ENCODE results near the gene ACE. TPM values are rescaled to one million over a fixed set of nuclear protein-coding genes. Genes with fewer than 3 reads are reported as not detected.

The ACE gene
- total and polyA plus RNA-seq, 2 experiments from 2014 or later: 0.82 to 9.1 TPM

- TF ChIP-seq, protein P1, sequence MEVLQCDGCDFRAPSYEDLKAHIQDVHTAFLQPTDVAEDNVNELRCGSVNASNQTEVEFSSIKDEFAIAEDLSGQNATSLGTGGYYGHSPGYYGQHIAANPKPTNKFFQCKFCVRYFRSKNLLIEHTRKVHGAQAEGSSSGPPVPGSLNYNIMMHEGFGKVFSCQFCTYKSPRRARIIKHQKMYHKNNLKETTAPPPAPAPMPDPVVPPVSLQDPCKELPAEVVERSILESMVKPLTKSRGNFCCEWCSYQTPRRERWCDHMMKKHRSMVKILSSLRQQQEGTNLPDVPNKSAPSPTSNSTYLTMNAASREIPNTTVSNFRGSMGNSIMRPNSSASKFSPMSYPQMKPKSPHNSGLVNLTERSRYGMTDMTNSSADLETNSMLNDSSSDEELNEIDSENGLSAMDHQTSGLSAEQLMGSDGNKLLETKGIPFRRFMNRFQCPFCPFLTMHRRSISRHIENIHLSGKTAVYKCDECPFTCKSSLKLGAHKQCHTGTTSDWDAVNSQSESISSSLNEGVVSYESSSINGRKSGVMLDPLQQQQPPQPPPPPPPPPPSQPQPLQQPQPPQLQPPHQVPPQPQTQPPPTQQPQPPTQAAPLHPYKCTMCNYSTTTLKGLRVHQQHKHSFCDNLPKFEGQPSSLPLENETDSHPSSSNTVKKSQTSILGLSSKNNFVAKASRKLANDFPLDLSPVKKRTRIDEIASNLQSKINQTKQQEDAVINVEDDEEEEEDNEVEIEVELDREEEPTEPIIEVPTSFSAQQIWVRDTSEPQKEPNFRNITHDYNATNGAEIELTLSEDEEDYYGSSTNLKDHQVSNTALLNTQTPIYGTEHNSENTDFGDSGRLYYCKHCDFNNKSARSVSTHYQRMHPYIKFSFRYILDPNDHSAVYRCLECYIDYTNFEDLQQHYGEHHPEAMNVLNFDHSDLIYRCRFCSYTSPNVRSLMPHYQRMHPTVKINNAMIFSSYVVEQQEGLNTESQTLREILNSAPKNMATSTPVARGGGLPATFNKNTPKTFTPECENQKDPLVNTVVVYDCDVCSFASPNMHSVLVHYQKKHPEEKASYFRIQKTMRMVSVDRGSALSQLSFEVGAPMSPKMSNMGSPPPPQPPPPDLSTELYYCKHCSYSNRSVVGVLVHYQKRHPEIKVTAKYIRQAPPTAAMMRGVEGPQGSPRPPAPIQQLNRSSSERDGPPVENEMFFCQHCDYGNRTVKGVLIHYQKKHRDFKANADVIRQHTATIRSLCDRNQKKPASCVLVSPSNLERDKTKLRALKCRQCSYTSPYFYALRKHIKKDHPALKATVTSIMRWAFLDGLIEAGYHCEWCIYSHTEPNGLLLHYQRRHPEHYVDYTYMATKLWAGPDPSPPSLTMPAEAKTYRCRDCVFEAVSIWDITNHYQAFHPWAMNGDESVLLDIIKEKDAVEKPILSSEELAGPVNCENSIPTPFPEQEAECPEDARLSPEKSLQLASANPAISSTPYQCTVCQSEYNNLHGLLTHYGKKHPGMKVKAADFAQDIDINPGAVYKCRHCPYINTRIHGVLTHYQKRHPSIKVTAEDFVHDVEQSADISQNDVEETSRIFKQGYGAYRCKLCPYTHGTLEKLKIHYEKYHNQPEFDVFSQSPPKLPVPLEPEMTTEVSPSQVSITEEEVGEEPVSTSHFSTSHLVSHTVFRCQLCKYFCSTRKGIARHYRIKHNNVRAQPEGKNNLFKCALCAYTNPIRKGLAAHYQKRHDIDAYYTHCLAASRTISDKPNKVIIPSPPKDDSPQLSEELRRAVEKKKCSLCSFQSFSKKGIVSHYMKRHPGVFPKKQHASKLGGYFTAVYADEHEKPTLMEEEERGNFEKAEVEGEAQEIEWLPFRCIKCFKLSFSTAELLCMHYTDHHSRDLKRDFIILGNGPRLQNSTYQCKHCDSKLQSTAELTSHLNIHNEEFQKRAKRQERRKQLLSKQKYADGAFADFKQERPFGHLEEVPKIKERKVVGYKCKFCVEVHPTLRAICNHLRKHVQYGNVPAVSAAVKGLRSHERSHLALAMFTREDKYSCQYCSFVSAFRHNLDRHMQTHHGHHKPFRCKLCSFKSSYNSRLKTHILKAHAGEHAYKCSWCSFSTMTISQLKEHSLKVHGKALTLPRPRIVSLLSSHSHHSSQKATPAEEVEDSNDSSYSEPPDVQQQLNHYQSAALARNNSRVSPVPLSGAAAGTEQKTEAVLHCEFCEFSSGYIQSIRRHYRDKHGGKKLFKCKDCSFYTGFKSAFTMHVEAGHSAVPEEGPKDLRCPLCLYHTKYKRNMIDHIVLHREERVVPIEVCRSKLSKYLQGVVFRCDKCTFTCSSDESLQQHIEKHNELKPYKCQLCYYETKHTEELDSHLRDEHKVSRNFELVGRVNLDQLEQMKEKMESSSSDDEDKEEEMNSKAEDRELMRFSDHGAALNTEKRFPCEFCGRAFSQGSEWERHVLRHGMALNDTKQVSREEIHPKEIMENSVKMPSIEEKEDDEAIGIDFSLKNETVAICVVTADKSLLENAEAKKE (CRISPR knock-in tag; IDR thresholded peaks at IDR 0.05): no peak
- TF ChIP-seq, protein P2, sequence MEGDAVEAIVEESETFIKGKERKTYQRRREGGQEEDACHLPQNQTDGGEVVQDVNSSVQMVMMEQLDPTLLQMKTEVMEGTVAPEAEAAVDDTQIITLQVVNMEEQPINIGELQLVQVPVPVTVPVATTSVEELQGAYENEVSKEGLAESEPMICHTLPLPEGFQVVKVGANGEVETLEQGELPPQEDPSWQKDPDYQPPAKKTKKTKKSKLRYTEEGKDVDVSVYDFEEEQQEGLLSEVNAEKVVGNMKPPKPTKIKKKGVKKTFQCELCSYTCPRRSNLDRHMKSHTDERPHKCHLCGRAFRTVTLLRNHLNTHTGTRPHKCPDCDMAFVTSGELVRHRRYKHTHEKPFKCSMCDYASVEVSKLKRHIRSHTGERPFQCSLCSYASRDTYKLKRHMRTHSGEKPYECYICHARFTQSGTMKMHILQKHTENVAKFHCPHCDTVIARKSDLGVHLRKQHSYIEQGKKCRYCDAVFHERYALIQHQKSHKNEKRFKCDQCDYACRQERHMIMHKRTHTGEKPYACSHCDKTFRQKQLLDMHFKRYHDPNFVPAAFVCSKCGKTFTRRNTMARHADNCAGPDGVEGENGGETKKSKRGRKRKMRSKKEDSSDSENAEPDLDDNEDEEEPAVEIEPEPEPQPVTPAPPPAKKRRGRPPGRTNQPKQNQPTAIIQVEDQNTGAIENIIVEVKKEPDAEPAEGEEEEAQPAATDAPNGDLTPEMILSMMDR (conservative IDR thresholded peaks at IDR 0.05; ENCODE audit: low read depth in 2 of 2): no peak
Measured at GRCh38 chr17:63455417-63455816, 21.4 kb upstream of the ACE start (continued).

DNA sequence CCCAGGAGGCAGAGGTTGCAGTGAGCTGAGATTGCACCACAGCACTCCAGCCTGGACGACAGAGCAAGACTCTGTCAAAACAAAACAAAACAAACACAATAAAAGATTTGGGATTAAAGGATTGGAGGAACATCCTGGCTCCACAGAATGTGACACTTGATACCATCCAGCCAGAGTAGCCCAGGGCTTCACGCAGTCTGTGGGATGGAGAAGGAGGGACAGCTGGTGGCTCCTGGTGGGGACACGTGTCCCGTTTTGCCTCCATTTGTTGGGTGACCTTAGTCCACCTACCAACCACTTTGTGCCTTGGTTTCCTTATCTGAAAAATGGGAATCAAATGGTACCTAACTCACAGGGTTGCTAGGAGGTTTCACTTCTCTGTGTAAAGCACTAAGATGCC, 18.4 kb upstream of the ACE start:
- Mint-ChIP-seq H3K9me3 (peaks cover 9% of the 10 kb centered on the region), H3K27ac (no peak overlapping the region)
- no peak for ATAC-seq
- TF ChIP-seq REST (IDR thresholded peaks at IDR 0.05; ENCODE audit: unreplicated experiment) (no peak), ZNF114 (CRISPR knock-in tag; IDR thresholded peaks at IDR 0.05) (no peak), NANOG (IDR thresholded peaks at IDR 0.05; ENCODE audit: borderline replicate concordance) (no peak), JUNB (IDR thresholded peaks at IDR 0.05; ENCODE audit: unreplicated experiment) (no peak), POLR2AphosphoS5 (IDR thresholded peaks at IDR 0.05; ENCODE audit: low read depth) (no peak), EZH2phosphoT487 (IDR thresholded peaks at IDR 0.05; ENCODE audit: unreplicated experiment) (no peak), ZNF331 (CRISPR knock-in tag; IDR thresholded peaks at IDR 0.05; ENCODE audit: low read depth) (no peak), STAT1 (IDR thresholded peaks at IDR 0.05; ENCODE audit: unreplicated experiment) (no peak)
- TF ChIP-seq, protein P2 (conservative IDR thresholded peaks at IDR 0.05; ENCODE audit: low read depth in 2 of 2): no peak
- TF ChIP-seq, protein P3, sequence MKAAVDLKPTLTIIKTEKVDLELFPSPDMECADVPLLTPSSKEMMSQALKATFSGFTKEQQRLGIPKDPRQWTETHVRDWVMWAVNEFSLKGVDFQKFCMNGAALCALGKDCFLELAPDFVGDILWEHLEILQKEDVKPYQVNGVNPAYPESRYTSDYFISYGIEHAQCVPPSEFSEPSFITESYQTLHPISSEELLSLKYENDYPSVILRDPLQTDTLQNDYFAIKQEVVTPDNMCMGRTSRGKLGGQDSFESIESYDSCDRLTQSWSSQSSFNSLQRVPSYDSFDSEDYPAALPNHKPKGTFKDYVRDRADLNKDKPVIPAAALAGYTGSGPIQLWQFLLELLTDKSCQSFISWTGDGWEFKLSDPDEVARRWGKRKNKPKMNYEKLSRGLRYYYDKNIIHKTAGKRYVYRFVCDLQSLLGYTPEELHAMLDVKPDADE (IDR thresholded peaks at IDR 0.05): no peak

More for the DNA sequence above, 18.4 kb upstream of the ACE start:
- no peaks in the 10 kb centered on the region for H3K9me2 ChIP-seq (ENCODE audit: insufficient read depth)
- peaks cover 6% of the 10 kb centered on the region; the same call in 1 of the 3 replicates for H3K36me3 Mint-ChIP-seq (ENCODE audit: low read depth)
- no peaks in the 10 kb centered on the region for H3K36me3 ChIP-seq (ENCODE audit: insufficient read depth)
- H3K4me2 ChIP-seq: no peak overlapping the region
- no peaks in the 10 kb centered on the region for H3F3A ChIP-seq (replicated peaks; ENCODE audit: low read depth)
- peaks cover 9% of the 10 kb centered on the region for H3K27me3 Mint-ChIP-seq (ENCODE audit: insufficient read depth, low read depth, poor library complexity)
- no peaks in the 10 kb centered on the region for H3K27me3 ChIP-seq (ENCODE audit: insufficient read depth)
- H2AFZ ChIP-seq: no peak overlapping the region
- no peaks in the 10 kb centered on the region for H3K79me2 ChIP-seq (replicated peaks; ENCODE audit: insufficient read depth)
- no peaks in the 10 kb centered on the region for H4K20me1 ChIP-seq (replicated peaks; ENCODE audit: insufficient read depth)
- H3K4me3 Mint-ChIP-seq: no peak overlapping the region
- no peak for DNase-seq (ENCODE audit: low spot score)
- peaks cover 2% of the 10 kb centered on the region for H3K4me1 Mint-ChIP-seq
- H3K27ac ChIP-seq (ENCODE audit: low read depth): no peak overlapping the region
- H3K4me1 ChIP-seq (ENCODE audit: insufficient read depth): no peaks in the 10 kb centered on the region
- H3K4me3 ChIP-seq: no peak overlapping the region
